Esophagus muscularis mucosa (tissue), 4 donors: Measurements from ENCODE around the gene CDH4. TPM values are rescaled to one million over a fixed set of nuclear protein-coding genes. Genes with fewer than 3 reads are reported as not detected.

Source experiments
- DNase-seq: peaks from one replicate; pipeline ENCODE4 v3.0.0-alpha.2; 2017; ENCODE audit errors: extremely low spot score
- H3K27ac ChIP-seq, 4 donors: fragments of 200-600 bp; sonication (generic); replicated peaks in 1 of 4; 1 replicate in 3 of 4; 2 replicates in 1 of 4; pipeline ENCODE4 v1.5.1; 2016 to 2019; ENCODE audit warnings: mild to moderate bottlenecking in 1 of 4
- H3K27me3 ChIP-seq, 4 donors: fragments of 200-600 bp; sonication (generic); one replicate each; pipeline versions ENCODE4 v1.5.1 to v1.6.0; 2016 to 2019
- H3K36me3 ChIP-seq, 4 donors: fragments of 200-600 bp; sonication (generic); one replicate each; pipeline ENCODE4 v1.5.1; 2016 to 2019
- H3K4me1 ChIP-seq, 4 donors: fragments of 200-600 bp; sonication (generic); one replicate each; pipeline ENCODE4 v1.5.1; 2016 to 2019
- H3K4me3 ChIP-seq, 4 donors: fragments of 200-600 bp; sonication (generic); 1 replicate in 2 of 4; 2 replicates in 2 of 4; pipeline ENCODE4 v1.5.1; 2016 to 2019; ENCODE audit warnings: mild to moderate bottlenecking in 4 of 4, moderate library complexity in 1 of 4
- H3K9me3 ChIP-seq, 4 donors: fragments of 200-600 bp; sonication (generic); 1 replicate in 3 of 4; 2 replicates in 1 of 4; pipeline ENCODE4 v1.5.1; 2016 to 2019
- CTCF ChIP-seq, 3 experiments: fragments of 200-600 bp in 2 of 3; fragments of 450-650 bp in 1 of 3; sonication (generic) in 2 of 3; IDR thresholded peaks; one replicate each; pipeline ENCODE4 v1.5.1; 2017 to 2019; ENCODE audit warnings: antibody characterized with exemption in 3 of 3, mild to moderate bottlenecking in 2 of 3, moderate library complexity in 1 of 3
- EP300 ChIP-seq: sonication (generic); formaldehyde crosslinking; IDR thresholded peaks from one replicate; pipeline ENCODE4 v1.6.1; 2017; ENCODE audit warnings: antibody characterized with exemption
- POLR2A ChIP-seq: fragments of 450-650 bp; IDR thresholded peaks from one replicate; pipeline ENCODE4 v1.6.1; 2017; ENCODE audit warnings: antibody characterized with exemption, moderate library complexity, mild to moderate bottlenecking, low read depth
- POLR2AphosphoS5 ChIP-seq, 2 donors: sonication (generic); formaldehyde crosslinking; IDR thresholded peaks; one replicate each; pipeline ENCODE4 v1.6.1; 2017; ENCODE audit warnings: antibody characterized with exemption in 2 of 2
- WGBS: methylation state at CpG from one replicate; pipeline ENCODE4 v1.1.5; 2018; 5-methylcytosine and 5-hydroxymethylcytosine counted together
- intact Hi-C: fragments of 100-400 bp; cut with DNase I; formaldehyde crosslinking; loops from one replicate; pipeline ENCODE4 v1.15.1; 2023
- total RNA-seq, 4 donors: library from RNA; depleted of rRNA; stranded (reverse); fragments of >200 nt; gene quantifications; one replicate each; pipeline versions ENCODE4 v1.1.0 to v1.2.1, GENCODE V29; 2016

CDH4 gene
- total RNA-seq, 4 donors from 2014 or later, result 0.42 to 1.3 (median 0.48) TPM

GRCh38 chr20:61934716-61935530, 682.9 kb downstream of the CDH4 start:
- 56% methylated on average over 24 of the region's 24 CpGs for WGBS
- Histone ChIP-seq H3K27ac (no peak overlapping the region), H3K27me3 (peaks cover 0 to 52% (median 0%) of the 10 kb centered on the region in 4 donors), H3K4me1 (no peaks in the 10 kb centered on the region), H3K4me3 (no peak overlapping the region), H3K9me3 (no peaks in the 10 kb centered on the region), H3K36me3 (no peaks in the 10 kb centered on the region)
- DNase-seq, result no peak
- TF ChIP-seq CTCF (IDR thresholded peaks at IDR 0.05) (no peak), POLR2A (no peak), POLR2AphosphoS5 (IDR thresholded peaks at IDR 0.05) (no peak), EP300 (no peak)
- intact Hi-C loops, result no loop called here

GRCh38 chr20:61935926-61936700, 684.1 kb downstream of the CDH4 start:
- Histone ChIP-seq H3K4me3 (no peak overlapping the region), H3K36me3 (no peaks in the 10 kb centered on the region), H3K27ac (no peak overlapping the region), H3K27me3 (peaks cover 0 to 52% (median 0%) of the 10 kb centered on the region in 4 donors), H3K4me1 (no peaks in the 10 kb centered on the region), H3K9me3 (no peaks in the 10 kb centered on the region)
- WGBS, result 74% methylated on average over 13 of the region's 14 CpGs
- DNase-seq, result no peak
- no peak for TF ChIP-seq POLR2AphosphoS5 (IDR thresholded peaks at IDR 0.05)
- no peak for TF ChIP-seq CTCF (IDR thresholded peaks at IDR 0.05)
- TF ChIP-seq EP300, result no peak
- TF ChIP-seq POLR2A, result no peak
- intact Hi-C loops, result no loop called here

GRCh38 chr20:61936701-61937131, 684.7 kb downstream of the CDH4 start:
- DNase-seq, result no peak

More at GRCh38 chr20:61936701-61937131, 684.7 kb downstream of the CDH4 start:
- no peak overlapping the region for H3K27ac ChIP-seq
- 86% methylated on average over 25 of the region's 29 CpGs for WGBS
- H3K36me3 ChIP-seq, result no peaks in the 10 kb centered on the region
- H3K4me1 ChIP-seq, result no peaks in the 10 kb centered on the region
- TF ChIP-seq POLR2A (no peak), CTCF (IDR thresholded peaks at IDR 0.05) (no peak), EP300 (no peak), POLR2AphosphoS5 (IDR thresholded peaks at IDR 0.05) (no peak)
- peaks cover 0 to 52% (median 0%) of the 10 kb centered on the region in 4 donors for H3K27me3 ChIP-seq
- H3K4me3 ChIP-seq, result no peak overlapping the region
- no peaks in the 10 kb centered on the region for H3K9me3 ChIP-seq
- intact Hi-C loops, result no loop called here
